ENCODE data around the gene HOXD4. TPM values are rescaled to one million over a fixed set of nuclear protein-coding genes. Genes with fewer than 3 reads are reported as not detected.

HOXD4 gene
- total RNA-seq, 2 experiments from 2014 or later, result not detected

DNA sequence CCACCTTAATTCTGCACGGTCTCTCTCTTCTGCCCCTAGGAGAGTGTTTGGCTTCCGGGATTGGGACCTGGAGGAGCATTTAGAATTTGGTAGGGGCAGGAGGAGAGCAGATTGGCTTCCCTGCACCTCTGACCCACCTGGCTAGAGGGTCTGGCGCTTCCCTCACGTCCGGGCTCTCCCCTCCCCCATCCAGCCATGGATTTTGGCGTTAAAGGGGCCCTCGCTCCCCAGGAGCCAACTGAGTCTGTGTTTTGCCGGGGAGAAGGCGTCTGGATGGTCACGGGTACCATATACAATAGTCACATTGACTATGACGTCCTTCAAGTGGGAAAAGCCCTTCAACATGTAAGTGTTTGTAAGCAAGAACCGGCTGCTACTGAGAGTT is 12.3 kb downstream of the HOXD4 start:
- Mint-ChIP-seq H3K27me3 (peaks cover 84% of the 10 kb centered on the region), H3K9me3 (no peaks in the 10 kb centered on the region), H3K36me3 (ENCODE audit: low read depth) (peaks cover 10% of the 10 kb centered on the region), H3K4me3 (no peak overlapping the region), H3K4me1 (peaks cover 4% of the 10 kb centered on the region), H3K27ac (no peak overlapping the region)
- CTCF ChIA-PET, result no interaction called here
- POLR2A ChIA-PET, result no interaction called here
- no peak for DNase-seq

DNA sequence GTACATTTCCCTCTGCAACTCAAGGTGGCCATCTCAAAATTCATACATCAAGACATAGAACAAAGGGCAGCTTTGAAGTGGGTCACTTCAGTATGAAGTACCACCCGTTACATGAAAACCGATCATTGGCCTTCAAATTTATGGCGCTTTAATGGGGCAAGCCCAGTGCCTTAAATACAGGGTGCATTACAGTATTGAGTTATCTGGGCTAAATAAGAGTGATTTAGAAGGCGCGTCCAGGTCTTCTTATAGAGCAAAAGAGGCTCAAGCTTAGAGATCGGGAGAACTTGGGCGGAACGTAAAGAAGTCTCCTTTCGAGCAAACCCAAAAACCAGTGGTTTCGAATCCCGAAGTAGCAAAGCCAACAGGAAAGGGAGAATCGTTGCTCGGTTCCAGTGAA is 12.9 kb downstream of the HOXD4 start:
- H3K27ac Mint-ChIP-seq, result no peak overlapping the region
- ChIA-PET POLR2A (no interaction called here), CTCF (no interaction called here)
- H3K4me1 Mint-ChIP-seq, result peaks cover 4% of the 10 kb centered on the region
- peaks cover 82% of the 10 kb centered on the region for H3K27me3 Mint-ChIP-seq
- no peak for DNase-seq
- peaks cover 10% of the 10 kb centered on the region for H3K36me3 Mint-ChIP-seq (ENCODE audit: low read depth)
- no peaks in the 10 kb centered on the region for H3K9me3 Mint-ChIP-seq
- H3K4me3 Mint-ChIP-seq, result no peak overlapping the region

GRCh38 chr2:176164611-176165369 is 13.4 kb downstream of the HOXD4 start:
- Mint-ChIP-seq H3K36me3 (ENCODE audit: low read depth) (peaks cover 10% of the 10 kb centered on the region), H3K4me3 (no peak overlapping the region), H3K4me1 (peaks cover 4% of the 10 kb centered on the region), H3K9me3 (no peaks in the 10 kb centered on the region), H3K27ac (no peak overlapping the region), H3K27me3 (peaks cover 81% of the 10 kb centered on the region)
- DNase-seq, result no peak
- POLR2A ChIA-PET, result no interaction called here
- CTCF ChIA-PET, result interaction anchor here (0.9 kb wide), 1 partner anchor 33 kb away, joined by 6 read pairs; no protein-coding TSS in a partner anchor

DNA sequence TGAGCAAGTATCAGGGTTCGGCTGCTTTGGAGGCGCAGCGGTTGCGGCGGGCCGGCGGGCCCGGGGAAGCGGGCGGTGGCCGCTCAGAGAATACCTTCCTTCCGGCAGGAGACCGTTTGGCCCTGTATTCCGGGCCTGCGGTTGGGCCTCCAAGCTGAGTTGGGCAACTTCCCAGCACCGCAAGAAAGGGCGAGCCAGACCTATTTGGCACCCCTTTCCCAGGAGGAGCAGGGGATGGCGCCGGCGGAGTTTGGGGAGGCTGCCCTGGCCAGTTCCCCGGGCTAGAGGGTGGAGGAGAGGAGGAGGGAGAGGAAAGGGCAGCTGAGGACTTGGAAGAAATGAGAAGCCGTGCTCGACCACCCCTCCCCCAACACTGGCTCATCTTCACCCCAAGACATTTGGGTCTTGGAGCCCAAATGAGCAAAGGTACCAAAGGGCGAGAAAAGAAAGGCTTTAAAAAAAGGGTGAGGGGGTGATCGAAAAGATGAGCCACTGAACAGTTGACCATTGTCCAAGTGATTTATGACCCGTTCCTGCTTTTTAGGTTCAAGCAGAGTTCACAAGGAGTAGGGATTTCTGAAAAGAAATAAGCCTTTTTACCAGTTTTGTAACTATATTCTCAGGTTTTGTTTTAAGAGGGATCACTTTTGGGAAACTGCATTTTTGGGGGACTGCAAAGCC is 14.2 kb downstream of the HOXD4 start:
- ChIA-PET POLR2A (no interaction called here), CTCF (interaction anchor here (0.9 kb wide), 1 partner anchor 34 kb away, joined by 6 read pairs; no protein-coding TSS in a partner anchor)
- H3K4me3 Mint-ChIP-seq, result no peak overlapping the region
- no peaks in the 10 kb centered on the region for H3K9me3 Mint-ChIP-seq
- DNase-seq, result no peak
- no peak overlapping the region for H3K27ac Mint-ChIP-seq
- peaks cover 10% of the 10 kb centered on the region for H3K36me3 Mint-ChIP-seq (ENCODE audit: low read depth)
- peaks cover 4% of the 10 kb centered on the region for H3K4me1 Mint-ChIP-seq
- H3K27me3 Mint-ChIP-seq, result peaks cover 80% of the 10 kb centered on the region

- Mint-ChIP-seq H3K27ac (no peak overlapping the region), H3K27me3 (peaks cover 79% of the 10 kb centered on the region), H3K4me1 (peaks cover 4% of the 10 kb centered on the region), H3K36me3 (ENCODE audit: low read depth) (peaks cover 10% of the 10 kb centered on the region), H3K4me3 (no peak overlapping the region), H3K9me3 (no peaks in the 10 kb centered on the region)
- DNase-seq, result no peak
- ChIA-PET CTCF (no interaction called here), POLR2A (no interaction called here)
These were observed 14.9 kb downstream of the HOXD4 start for GRCh38 chr2:176166272-176166671.

DNA sequence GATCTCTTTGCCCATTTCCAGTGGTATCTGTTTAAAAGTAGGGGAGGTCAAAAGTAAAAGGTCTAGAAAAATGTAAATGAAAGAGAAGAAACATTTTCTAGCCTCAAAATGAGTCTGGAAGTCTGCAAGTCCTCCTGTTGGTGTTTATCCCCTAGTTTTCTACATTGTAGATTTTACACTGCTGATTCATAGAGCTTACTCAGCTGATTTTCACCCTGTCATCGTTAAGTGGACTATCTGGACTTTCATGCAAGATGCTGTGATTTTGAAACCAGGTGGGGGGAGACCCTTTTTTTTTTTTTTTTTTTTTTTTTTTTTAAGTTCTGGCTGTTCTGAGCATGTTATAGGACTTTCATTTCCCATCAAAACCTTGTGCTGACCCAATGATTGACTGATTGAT is 16.0 kb downstream of the HOXD4 start:
- ChIA-PET POLR2A (no interaction called here), CTCF (interaction anchor here (0.9 kb wide), 1 partner anchor 387 kb away, joined by 3 read pairs; no protein-coding TSS in a partner anchor)
- Mint-ChIP-seq H3K36me3 (ENCODE audit: low read depth) (peaks cover 10% of the 10 kb centered on the region), H3K9me3 (no peaks in the 10 kb centered on the region), H3K27ac (no peak overlapping the region), H3K4me1 (peaks cover 4% of the 10 kb centered on the region), H3K27me3 (peaks cover 75% of the 10 kb centered on the region), H3K4me3 (no peak overlapping the region)
- DNase-seq, result no peak

DNA sequence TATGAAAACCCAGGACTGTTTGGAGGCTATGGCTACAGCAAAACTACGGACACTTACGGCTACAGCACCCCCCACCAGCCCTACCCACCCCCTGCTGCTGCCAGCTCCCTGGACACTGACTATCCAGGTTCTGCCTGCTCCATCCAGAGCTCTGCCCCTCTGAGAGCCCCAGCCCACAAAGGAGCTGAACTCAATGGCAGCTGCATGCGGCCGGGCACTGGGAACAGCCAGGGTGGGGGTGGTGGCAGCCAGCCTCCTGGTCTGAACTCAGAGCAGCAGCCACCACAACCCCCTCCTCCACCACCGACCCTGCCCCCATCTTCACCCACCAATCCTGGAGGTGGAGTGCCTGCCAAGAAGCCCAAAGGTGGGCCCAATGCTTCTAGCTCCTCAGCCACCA is 17.8 kb downstream of the HOXD4 start:
- CTCF ChIA-PET, result interaction anchor here (0.6 to 1.2 kb wide), 4 partner anchors 14 to 465 kb away, joined by 3 read pairs; no protein-coding TSS in a partner anchor

GRCh38 chr2:176169711-176170110 is 18.4 kb downstream of the HOXD4 start:
- Mint-ChIP-seq H3K9me3 (no peaks in the 10 kb centered on the region), H3K27me3 (peaks cover 76% of the 10 kb centered on the region), H3K27ac (no peak overlapping the region), H3K36me3 (ENCODE audit: low read depth) (peaks cover 3% of the 10 kb centered on the region), H3K4me3 (no peak overlapping the region), H3K4me1 (peaks cover 3% of the 10 kb centered on the region)
- CTCF ChIA-PET, result interaction anchor here (0.7 kb wide), 1 partner anchor 43 kb away, joined by 3 read pairs; no protein-coding TSS in a partner anchor
- no peak for DNase-seq
- POLR2A ChIA-PET, result no interaction called here

More for the DNA sequence above, 17.8 kb downstream of the HOXD4 start:
- Mint-ChIP-seq H3K4me1 (peaks cover 5% of the 10 kb centered on the region), H3K36me3 (ENCODE audit: low read depth) (peaks cover 4% of the 10 kb centered on the region), H3K27ac (no peak overlapping the region), H3K27me3 (peaks cover 77% of the 10 kb centered on the region), H3K4me3 (no peak overlapping the region), H3K9me3 (no peaks in the 10 kb centered on the region)
- DNase-seq, result no peak
- POLR2A ChIA-PET, result no interaction called here

- Mint-ChIP-seq H3K4me3 (no peak overlapping the region), H3K36me3 (ENCODE audit: low read depth) (peaks cover 3% of the 10 kb centered on the region), H3K4me1 (peaks cover 3% of the 10 kb centered on the region), H3K27ac (no peak overlapping the region), H3K9me3 (no peaks in the 10 kb centered on the region), H3K27me3 (peaks cover 75% of the 10 kb centered on the region)
- DNase-seq, result no peak
- ChIA-PET CTCF (interaction anchor here (0.7 kb wide), 1 partner anchor 74 kb away, joined by 3 read pairs; no protein-coding TSS in a partner anchor), POLR2A (no interaction called here)
These were observed 19.4 kb downstream of the HOXD4 start for GRCh38 chr2:176170602-176171305.

DNA sequence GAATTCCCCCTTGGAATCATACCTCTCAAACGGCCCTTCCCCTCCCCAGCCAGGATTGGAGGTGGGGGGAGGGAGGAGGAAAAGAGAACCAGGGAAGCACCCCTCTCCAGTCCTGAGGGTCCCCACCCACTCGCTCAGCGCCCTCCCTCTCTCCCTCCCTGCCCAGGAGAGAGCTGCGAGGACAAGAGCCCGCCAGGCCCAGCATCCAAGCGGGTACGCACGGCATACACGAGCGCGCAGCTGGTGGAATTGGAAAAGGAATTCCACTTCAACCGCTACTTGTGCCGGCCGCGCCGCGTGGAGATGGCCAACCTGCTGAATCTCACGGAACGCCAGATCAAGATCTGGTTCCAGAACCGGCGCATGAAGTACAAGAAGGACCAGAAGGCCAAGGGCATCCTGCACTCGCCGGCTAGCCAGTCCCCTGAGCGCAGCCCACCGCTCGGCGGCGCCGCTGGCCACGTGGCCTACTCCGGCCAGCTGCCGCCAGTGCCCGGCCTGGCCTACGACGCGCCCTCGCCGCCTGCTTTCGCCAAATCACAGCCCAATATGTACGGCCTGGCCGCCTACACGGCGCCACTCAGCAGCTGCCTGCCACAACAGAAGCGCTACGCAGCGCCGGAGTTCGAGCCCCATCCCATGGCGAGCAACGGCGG is 20.1 kb downstream of the HOXD4 start:
- POLR2A ChIA-PET, result no interaction called here
- H3K36me3 Mint-ChIP-seq (ENCODE audit: low read depth), result peaks cover 3% of the 10 kb centered on the region

DNA sequence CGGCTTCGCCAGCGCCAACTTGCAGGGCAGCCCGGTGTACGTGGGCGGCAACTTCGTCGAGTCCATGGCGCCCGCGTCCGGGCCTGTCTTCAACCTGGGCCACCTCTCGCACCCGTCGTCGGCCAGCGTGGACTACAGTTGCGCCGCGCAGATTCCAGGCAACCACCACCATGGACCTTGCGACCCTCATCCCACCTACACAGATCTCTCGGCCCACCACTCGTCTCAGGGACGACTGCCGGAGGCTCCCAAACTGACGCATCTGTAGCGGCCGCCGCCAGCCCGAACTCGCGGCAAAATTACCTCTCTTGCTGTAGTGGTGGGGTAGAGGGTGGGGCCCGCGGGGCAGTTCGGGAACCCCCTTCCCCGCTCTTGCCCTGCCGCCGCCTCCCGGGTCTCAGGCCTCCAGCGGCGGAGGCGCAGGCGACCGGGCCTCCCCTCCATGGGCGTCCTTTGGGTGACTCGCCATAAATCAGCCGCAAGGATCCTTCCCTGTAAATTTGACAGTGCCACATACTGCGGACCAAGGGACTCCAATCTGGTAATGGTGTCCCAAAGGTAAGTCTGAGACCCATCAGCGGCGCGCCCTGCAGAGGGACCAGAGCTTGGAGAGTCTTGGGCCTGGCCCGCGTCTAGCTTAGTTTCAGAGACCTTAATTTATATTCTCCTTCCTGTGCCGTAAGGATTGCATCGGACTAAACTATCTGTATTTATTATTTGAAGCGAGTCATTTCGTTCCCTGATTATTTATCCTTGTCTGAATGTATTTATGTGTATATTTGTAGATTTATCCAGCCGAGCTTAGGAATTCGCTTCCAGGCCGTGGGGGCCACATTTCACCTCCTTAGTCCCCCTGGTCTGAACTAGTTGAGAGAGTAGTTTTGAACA is 20.9 kb downstream of the HOXD4 start:
- CTCF ChIA-PET, result no interaction called here
- DNase-seq, result no peak

More for the DNA sequence above, 20.1 kb downstream of the HOXD4 start:
- Mint-ChIP-seq H3K4me1 (peaks cover 3% of the 10 kb centered on the region), H3K27me3 (peaks cover 76% of the 10 kb centered on the region), H3K27ac (no peak overlapping the region), H3K4me3 (no peak overlapping the region), H3K9me3 (no peaks in the 10 kb centered on the region)
- CTCF ChIA-PET, result interaction anchor here (0.7 kb wide), 1 partner anchor 75 kb away, joined by 3 read pairs; no protein-coding TSS in a partner anchor
- no peak for DNase-seq

GRCh38 chr2:176172895-176173566 is 21.7 kb downstream of the HOXD4 start:
- no peak overlapping the region for H3K27ac Mint-ChIP-seq
- no peak overlapping the region for H3K4me3 Mint-ChIP-seq
- DNase-seq, result no peak
- H3K36me3 Mint-ChIP-seq (ENCODE audit: low read depth), result peaks cover 3% of the 10 kb centered on the region
- H3K4me1 Mint-ChIP-seq, result peaks cover 5% of the 10 kb centered on the region
- H3K27me3 Mint-ChIP-seq, result peaks cover 77% of the 10 kb centered on the region
- ChIA-PET POLR2A (no interaction called here), CTCF (no interaction called here)
- H3K9me3 Mint-ChIP-seq, result no peaks in the 10 kb centered on the region

More for the DNA sequence above, 20.9 kb downstream of the HOXD4 start:
- H3K36me3 Mint-ChIP-seq (ENCODE audit: low read depth), result peaks cover 3% of the 10 kb centered on the region
- no peak overlapping the region for H3K4me3 Mint-ChIP-seq
- H3K4me1 Mint-ChIP-seq, result peaks cover 3% of the 10 kb centered on the region
- no peak overlapping the region for H3K27ac Mint-ChIP-seq
- H3K9me3 Mint-ChIP-seq, result no peaks in the 10 kb centered on the region
- H3K27me3 Mint-ChIP-seq, result peaks cover 76% of the 10 kb centered on the region
- POLR2A ChIA-PET, result no interaction called here

All from activated CD4-positive, alpha-beta memory T cell treated with anti-CD3 and anti-CD28 coated beads, Interleukin-2, amount 10 ng/mL, durations not matched to agents 7 days and 5 days (primary cell).